GM12891 (cell line): ENCODE results near the gene INPP5B.

Experiments
- POLR2A ChIP-seq: IDR thresholded peaks from 2 replicates; pipeline ENCODE4 v1.6.1; 2011; ENCODE audit warnings: low read depth, low read length, control low read depth
- POLR2AphosphoS5 ChIP-seq: IDR thresholded peaks from 2 replicates; pipeline ENCODE4 v1.6.1; 2011; ENCODE audit warnings: low read depth, low read length, control low read depth
- SPI1 ChIP-seq: IDR thresholded peaks from 2 replicates; pipeline ENCODE4 v1.6.1; 2011; ENCODE audit warnings: low read depth, low read length, control low read depth
- TAF1 ChIP-seq: IDR thresholded peaks from 2 replicates; pipeline ENCODE4 v1.6.1; 2011; ENCODE audit warnings: low read depth, low read length, control low read depth

DNA sequence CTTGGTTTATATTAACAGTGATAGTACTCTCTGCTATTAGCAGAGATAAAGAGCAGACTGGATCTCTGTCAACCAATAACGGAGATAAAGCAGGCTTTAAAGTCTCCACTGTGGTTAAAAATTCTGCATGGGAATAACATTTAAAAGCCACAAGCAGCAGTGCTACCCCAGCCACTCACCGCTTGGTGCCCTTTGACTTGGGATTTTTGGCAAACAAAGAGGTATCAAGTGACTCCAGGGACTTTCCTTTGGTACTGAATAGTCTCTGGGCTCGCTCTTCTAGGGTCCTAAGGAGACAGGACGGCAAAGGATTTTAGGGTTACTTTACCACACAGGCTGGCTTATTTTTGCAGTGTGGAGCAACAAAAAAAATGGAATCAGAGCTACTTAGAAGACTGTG lies 31.7 kb upstream of the INPP5B start:
- no peak for TF ChIP-seq POLR2A
- no peak for TF ChIP-seq TAF1
- no peak for TF ChIP-seq POLR2AphosphoS5
- no peak for TF ChIP-seq SPI1
